GM18507 (cell line): ENCODE data around the gene HEATR3.
"Not testable (repeated sequence)": the region's sequence is repeated elsewhere in the genome, so short reads cannot be mapped to it uniquely, and the experiment has no call there.

Experiments used
- DNase-seq: peaks from one replicate; pipeline ENCODE4 v3.0.0; 2011; ENCODE audit warnings: low read depth; ENCODE audit not compliant: insufficient read length; ENCODE audit errors: extremely low spot score
- FAIRE-seq: peaks from 2 replicates; lab custom pipeline; 2011; peaks lifted over from hg19 to GRCh38; lab: Jason Lieb, UNC

Gene HEATR3

DNA sequence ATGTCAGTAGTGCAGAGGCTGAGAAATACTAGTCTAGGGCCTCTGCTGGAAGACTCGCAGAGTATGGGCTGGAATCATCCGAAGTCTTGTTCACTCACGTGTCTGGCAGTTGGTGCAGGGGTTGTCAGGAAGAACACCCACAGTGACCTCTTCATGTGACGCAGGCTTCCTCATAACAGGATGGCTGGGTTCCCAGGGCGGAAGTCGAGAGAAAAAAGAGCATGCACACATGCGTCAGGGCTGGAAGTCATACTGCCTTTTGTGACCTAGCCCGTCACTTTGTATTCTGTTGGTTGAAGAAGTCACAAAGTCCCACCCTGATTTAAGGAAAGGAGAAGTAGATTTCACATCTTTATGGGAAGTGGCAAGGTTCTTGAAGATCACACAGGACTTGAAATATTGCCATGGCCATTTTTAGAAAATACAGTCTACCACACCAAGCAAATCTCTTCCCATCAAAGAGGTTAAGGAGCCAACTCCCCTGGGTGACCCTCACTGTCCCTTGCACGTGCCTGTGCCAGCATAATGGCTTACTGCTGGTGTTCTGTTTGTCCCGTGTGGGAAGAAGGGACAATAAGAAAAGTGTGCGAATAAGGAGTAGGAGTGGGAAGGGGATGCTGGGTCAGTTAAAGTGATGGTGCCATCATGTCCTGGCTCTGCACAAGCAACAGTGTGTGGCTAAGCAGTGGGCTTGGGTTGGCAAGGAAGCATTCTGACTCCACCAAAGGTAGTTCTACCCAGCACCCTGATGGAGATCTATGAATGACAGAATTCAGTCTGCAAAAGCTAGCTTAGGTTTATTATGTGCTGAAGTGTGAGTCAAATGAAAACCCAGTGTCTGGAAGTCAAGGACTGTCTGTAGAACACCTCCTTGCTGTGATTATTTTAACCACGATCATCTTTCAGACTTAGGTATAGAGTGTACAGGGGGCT is 28.1 kb downstream of the HEATR3 start:
- no peak for DNase-seq
- no peak for FAIRE-seq

DNA sequence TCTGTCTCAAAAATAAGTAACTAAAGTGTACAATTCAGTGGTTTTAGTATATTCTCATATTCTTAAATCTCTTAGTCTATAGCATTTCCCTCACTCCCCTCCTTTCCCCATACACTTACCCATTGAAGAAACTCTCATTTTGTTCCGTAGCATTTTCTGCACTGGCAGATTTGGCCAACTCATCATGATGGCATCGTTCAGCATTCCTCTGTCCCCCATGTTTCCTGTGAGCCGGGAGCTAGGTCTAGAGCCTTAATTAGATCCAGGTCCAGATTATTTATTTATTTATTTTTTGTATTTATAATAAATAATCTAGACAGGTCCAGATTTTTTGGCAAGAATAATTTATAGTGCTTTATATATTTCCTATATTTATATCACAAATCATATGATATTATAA is 31.0 kb downstream of the HEATR3 start:
- DNase-seq (no peak), FAIRE-seq (no peak)

DNA sequence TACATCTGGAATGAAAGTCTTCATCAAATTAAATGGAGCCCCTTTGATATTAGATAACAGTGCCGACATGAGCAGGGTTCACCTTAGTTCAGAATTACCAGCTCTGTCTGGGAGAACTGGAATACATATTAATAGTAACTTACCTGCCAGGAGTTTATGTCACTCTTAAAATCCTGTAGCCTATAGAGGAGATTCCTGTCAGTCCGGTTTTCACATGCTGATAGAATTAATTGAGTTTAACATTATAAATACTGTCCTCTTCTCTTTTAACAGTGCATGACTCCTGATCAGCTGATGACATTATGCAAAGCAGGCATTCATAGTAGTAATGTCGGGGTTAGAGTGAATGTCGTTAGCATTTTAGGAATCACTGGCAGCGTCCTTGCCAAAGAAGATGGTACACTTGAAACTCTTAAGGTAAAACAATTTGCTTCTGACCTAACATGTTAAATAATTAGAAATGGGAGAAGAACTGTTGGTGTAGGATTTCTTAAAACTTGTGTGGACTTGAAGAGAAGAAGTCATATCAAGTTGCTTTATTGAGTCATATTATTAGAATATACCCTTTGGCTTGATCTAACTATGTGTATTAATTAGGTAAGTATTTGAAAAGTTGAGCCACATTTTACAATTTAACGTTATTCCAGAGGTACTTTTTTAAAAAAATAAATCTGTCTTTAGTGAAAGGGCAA is 34.3 kb downstream of the HEATR3 start:
- FAIRE-seq (no peak), DNase-seq (no peak)

DNA sequence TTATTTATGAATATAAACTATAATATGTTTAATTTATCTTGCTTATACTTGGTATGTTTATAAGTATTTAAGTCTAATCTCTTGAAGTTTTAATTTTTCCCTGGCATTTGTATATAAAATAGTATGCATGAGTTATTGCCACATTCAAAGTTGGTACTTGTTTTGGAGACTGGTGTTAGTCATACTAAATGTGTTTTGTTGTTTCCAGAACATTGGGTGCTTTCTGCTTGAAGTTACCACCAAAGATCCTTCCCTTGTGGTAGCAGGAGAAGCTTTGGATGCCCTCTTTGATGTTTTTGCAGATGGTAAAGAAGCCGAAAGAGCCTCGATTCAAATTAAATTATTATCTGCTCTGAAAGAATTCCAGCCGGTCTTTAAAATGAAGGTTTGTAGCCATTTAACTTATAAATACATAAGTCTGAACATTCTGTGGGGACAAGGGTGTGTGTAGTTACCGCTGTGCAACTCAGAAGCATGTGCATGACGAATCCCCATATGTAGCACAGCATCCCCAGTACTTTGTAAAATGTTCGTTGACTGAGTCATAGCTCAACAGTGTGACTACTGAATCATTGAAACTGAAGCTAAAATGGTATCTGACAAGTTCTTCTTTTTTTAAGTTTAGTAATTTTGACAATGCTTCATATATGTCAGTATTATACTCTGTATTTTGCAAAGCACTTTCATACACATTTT is 36.4 kb downstream of the HEATR3 start:
- no peak for DNase-seq
- no peak for FAIRE-seq

DNA sequence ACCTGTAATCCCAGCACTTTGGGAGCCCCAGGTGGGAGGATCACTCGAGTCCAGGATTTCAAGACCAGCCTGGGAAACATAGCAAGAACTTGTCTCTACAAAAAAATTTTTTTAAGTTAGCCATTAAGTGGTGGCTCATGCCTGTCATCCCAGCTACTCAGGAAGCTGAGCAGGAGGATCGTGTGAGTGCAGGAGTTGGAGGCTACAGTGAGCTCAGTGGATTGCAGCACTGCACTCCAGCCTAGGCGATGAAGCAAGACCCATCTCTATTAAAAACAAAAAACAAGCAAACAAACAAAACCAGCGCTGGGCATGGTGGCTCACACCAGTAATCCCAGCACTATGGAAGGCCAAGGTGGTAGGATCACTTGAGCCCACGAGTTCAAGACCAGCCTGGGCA is 38.0 kb downstream of the HEATR3 start:
- DNase-seq (no peak), FAIRE-seq (no peak)

DNA sequence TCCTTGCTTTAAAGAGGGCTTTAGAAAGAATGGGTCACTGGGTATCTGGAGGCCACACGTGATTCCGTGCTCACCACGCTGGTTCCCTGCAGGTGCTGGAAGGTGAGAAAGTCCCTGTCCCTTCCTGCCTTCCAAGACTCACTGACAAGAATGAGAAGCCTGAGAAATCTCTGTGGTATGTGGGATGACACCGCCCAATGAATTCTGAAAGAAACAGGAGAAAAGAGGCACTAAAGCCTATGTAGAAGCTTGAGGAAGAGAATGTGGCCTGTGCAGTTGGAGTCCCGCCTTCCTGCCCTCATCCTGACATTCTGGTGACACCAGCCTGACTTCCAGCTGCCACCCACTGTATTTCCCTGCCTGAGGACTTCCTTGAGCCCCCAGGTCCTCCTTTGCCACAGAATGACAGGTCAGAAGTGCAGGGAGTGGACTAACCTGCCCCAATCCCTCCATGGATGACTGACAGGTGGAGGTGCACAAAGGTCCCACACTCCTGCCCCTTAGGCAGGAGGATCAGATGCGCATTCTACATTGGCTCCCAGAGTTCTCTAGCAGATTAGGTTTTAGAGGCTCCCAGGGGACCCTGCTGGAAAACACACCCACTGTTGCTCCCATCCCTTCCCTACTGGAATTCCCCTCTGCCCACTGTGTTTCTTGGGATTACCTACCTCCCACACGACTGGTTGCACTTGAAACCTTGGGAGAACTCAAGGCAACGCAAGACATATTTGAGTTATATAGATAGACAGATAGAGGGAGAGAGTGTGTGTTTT is 48.8 kb downstream of the HEATR3 start:
- FAIRE-seq (no peak), DNase-seq (no peak)

DNA sequence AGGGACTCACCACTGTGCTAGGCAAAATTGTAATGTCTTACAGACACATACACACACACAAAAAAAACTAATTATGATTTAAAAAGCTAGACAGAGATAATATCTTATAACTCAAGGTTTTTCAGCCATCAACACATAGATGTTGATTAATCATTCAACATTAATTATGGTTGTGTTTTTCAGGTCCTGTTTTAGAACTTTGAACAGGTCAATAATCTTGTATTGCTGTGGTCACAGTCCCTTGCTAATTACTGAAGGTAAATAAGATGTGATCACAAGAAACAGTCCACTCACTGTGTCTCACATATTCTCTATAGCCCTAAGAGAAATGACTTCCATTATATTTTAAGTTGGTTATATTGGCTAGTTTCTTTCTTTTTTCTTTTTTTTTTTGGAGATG is 54.9 kb downstream of the HEATR3 start:
- no peak for DNase-seq
- no peak for FAIRE-seq

DNA sequence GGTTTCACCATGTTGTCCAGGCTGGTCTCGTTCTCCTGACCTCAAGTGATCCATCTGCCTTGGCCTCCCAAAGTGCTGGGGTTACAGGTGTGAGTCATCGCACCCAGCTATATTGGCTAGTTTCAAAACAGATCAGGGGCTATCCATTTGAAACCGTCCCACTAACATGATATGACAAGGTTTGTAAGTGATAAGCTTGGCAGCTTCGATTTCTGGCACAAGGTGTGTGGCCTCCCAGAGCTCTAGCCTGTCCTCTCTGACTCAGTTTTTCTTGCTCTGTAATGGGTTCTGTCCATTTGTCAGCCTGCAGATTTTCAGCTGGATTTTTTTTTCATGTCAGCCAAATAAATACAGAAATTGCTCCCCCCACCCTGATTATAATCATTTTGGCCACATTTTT is 55.5 kb downstream of the HEATR3 start:
- DNase-seq (no peak), FAIRE-seq (no peak)

DNA sequence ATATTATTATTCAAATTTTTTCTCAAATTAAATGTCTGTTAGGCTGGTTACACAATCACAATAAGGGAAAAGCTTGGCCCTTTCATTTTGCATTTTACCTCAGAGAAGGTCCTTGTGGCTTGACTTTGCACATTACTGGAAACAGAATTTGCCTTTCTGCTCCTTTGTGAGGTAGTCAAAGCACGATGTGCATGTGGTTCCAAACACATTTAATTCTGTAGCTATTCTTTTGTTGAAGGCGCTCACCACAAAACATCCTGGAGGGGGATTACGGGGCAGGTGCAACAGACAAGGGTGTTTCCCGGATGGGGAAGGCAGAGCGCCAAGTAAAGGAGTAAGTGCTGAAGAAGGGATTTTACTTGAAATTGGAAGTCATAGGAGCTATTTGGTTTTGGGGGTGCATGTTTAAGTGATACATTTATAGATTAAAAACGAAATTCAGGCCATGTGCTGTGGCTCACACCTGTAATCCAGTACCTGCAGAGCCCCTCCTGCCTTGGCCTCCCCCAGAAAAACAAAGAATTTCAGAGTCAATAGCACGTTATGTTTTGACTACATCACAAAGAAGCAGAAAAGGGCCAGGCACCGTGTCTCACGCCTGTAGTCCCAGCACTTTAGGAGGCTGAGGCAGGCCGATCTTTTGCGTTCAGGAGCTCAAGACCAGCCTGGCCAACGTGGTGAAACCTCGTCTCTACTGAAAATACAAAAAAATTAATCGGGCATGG is 56.1 kb downstream of the HEATR3 start:
- no peak for DNase-seq
- FAIRE-seq, result peak; percentile 81

DNA sequence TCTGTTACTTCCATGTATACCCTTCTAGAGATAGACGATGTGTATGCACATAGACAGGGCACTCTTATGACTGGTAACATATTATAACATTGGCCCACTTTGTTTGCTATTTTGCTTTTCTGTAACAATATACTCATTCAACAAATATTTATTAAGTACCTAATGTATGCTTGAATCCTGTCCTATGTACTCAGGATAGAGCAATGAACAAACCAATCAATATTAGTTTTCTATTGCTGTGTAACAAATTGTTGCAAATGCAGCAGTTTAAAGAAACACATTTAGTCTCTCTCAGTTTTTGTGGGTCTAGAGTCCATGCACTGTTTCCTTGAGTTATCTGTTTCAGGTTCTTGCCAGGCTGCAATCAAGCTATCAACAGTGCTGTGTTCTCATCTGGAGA is 57.6 kb downstream of the HEATR3 start:
- FAIRE-seq (no peak), DNase-seq (no peak)

DNA sequence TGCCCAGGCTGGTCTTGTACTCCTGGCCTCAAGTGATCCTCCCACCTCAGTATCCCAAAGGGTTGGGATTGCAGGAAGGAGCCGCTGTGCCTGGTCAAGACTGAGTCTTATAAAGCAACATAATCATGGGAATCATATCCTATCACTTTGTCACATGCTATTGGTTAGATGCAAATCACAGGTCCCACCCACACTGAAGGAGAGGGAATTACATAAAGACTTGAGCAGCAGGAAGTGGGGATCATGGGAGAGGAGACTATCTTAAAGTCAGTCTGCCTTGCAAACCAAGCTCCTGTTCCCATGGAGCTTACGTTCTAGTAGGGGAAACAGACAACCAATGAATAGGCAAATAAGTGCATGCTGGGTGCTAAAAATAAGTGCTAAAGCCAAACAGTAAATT is 59.0 kb downstream of the HEATR3 start:
- DNase-seq (no peak), FAIRE-seq (no peak)

DNA sequence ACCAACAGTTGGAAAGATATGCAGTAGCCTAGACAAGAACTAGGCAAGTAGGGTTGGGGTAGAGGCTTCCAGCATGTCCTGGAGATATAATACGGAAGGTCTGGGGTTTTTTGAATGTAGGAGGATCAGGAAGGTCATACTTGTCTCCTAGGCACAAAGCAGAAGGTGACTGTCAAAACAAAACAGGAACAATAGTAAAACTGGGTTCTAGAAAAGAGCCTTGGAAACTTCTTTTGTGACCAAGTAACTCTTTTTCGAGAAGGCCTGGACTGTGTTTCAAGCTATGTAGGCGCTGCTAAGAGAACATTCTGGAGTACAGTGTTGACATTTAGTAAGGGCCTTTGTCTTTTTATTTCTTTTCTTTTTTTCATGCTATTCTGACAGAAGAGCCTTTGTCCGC is 60.4 kb downstream of the HEATR3 start:
- FAIRE-seq (no peak), DNase-seq (no peak)

DNA sequence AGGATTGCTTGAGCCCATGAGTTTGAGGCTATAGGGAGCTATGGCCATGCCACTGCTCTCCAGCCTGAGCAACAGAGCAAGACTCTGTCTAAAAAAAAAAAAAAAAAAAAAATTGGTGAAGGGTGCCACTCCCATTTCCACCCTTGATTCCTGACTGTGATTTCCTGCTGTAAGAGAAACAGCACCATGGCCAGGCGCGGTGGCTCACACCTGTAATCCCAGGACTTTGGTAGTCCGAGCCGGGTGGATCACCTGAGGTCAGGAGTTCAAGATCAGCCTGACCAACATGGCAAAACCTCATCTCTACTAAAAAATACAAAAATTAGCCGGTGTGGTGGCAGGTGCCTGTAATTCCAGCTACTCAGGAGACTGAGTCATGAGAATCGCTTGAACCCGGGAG is 66.8 kb downstream of the HEATR3 start:
- DNase-seq, FAIRE-seq: not testable (repeated sequence)

DNA sequence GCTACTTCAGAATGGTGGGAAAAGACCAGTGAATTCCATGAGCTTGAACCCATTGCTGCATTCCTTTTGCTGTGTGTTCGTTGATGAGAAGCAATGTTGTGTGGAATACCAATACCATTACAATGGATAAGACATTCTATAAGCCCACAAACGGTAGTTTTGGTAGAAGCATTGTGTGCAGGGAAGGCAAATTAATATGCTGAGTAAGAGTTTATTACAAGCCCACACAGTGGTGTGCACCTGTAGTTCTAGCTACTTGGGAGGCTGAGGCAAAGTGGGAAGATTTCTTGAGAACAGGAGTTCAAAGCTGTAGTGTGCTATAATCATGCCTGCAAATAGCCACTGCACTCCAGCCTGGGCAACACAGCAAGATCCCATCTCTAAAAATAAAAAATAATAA is 67.4 kb downstream of the HEATR3 start:
- no peak for DNase-seq
- no peak for FAIRE-seq

DNA sequence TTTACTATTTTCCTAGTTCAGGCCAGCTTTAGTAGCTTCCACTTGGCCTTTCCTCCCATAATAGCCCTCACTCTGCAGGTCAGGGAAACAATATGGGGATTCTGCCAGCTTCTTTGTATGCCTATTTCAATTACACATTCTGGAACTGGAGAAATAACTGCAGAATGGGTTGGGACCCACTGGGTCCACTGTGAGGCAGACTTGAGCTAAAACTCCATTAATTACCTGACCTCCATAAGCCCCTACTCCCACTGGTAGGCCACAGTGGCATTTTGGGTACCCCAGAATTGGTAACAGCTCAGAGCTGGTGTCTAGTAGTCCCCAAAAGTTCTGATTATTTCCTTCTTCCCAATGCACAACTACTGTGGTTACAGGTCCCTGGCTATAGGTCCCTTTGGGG is 70.6 kb downstream of the HEATR3 start:
- FAIRE-seq, result no peak

DNA sequence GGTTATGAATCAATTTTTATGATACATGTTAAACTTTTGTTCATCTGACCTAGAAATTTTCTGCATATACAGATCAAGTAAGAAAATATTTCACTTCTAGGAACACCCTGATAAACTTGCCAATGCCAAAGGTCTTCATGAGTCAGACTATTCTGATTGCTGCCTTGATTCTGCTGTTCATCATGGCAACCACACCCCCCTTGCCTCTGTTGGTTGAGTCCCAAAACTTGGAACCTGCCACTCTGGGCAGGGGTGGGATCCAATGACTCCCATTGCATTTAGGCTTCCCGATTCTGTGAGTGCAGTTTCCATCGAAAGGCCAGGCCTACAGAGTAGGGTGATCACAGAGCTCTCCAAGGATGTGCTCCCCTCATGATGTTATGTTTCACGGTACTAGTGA is 71.5 kb downstream of the HEATR3 start:
- no peak for DNase-seq
- no peak for FAIRE-seq

More for the DNA sequence above, 70.6 kb downstream of the HEATR3 start:
- DNase-seq, result no peak

DNA sequence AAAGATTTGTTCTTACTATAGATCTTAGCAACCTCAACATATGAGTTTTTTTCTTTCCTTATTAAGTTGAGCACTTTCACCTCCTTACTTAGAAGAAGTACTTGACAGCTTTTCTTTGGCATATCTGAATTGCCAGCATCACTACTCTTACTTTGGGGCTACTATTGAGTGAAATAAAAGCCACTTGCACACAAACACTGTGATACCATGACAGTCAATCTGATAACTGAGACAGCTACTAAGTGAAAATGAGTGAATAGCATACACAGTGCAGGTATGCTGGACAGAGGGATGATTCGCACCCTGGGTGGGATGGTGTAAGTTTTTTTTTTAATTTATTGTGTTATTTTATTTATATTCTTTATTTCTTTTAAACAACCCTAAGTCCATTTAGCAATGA is 73.8 kb downstream of the HEATR3 start:
- FAIRE-seq (no peak), DNase-seq (no peak)

DNA sequence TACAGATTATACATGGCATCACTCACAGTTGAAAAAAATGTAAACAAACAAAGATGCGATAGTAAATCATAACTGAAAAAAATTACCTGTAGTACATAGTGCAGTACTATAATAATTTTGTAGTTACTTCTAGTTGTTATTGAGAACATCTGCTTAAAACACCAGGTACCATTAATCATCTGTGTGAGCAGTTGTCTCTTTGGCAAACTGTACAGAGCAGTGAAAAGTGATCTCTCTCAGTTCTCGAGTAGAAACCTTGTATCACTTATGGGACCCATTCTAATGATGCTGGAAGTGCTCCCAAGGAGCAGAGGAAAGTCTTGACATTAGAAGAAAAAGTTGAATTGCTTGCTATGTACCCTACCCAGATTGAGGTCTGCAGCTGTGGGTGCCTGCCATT is 78.4 kb downstream of the HEATR3 start:
- FAIRE-seq, result no peak

More for the DNA sequence above, 78.4 kb downstream of the HEATR3 start:
- DNase-seq, result no peak
